ENCODE results near the gene PRKACA. TPM values are rescaled to one million over a fixed set of nuclear protein-coding genes. Genes with fewer than 3 reads are reported as not detected.

Gene PRKACA
- total and polyA plus RNA-seq, 10 of the 15 experiments (the other 5 are each of a cell fraction or from before 2014, with no cell fraction given) = 0.53 to 68.5 (median 11.2) TPM

DNA sequence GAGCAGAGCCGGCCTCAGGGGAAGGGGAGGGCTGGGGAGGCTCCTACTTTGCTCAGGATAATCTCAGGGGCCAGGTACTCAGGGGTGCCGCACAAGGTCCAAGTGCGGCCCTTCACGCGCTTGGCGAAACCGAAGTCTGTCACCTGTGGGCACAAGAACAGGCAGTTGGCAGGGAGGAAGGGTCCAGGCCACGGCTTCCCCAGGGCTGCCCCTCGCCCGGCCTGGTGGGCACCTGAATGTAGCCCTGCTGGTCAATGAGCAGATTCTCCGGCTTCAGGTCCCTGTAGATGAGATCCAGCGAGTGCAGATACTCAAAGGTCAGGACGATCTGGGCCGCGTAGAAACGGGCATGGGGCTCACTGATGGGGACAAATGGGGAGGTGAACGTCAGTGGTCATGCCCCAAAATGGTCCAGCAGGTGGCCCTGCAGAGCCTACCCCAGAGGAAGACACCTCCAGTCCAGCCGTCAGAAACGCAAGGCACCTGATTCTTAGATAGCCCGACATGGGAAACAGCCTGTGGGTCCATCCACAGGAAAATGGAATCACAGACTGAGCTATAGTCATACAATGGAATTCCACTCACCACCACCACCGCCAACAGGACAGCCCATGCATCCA is 19.9 kb downstream of the PRKACA start:
- 89% methylated on average over 21 of the region's 21 CpGs for WGBS (ENCODE audit: insufficient coverage, insufficient replicate concordance, low lambda C conversion rate, missing lambda C conversion rate)

More for the DNA sequence above, 19.9 kb downstream of the PRKACA start:
- no peak for ATAC-seq
- no peaks in the 10 kb centered on the region for H3K4me1 ChIP-seq (ENCODE audit: control insufficient read depth, insufficient read depth, low read length)
- TF ChIP-seq SREBF1 (IDR thresholded peaks at IDR 0.05; ENCODE audit: low read length) (no peak), LARP7 (IDR thresholded peaks at IDR 0.05) (no peak), SUZ12 (IDR thresholded peaks at IDR 0.05; ENCODE audit: unreplicated experiment) (no peak), KLF5 (IDR thresholded peaks at IDR 0.05; ENCODE audit: partially characterized antibody) (no peak), ETV6 (conservative IDR thresholded peaks at IDR 0.05 in 1 of 2, IDR thresholded peaks at IDR 0.05 in 1 of 2; ENCODE audit: borderline replicate concordance in 1 of 2, low read depth in 1 of 2) (no peak)
- TF ChIP-seq, protein P1, sequence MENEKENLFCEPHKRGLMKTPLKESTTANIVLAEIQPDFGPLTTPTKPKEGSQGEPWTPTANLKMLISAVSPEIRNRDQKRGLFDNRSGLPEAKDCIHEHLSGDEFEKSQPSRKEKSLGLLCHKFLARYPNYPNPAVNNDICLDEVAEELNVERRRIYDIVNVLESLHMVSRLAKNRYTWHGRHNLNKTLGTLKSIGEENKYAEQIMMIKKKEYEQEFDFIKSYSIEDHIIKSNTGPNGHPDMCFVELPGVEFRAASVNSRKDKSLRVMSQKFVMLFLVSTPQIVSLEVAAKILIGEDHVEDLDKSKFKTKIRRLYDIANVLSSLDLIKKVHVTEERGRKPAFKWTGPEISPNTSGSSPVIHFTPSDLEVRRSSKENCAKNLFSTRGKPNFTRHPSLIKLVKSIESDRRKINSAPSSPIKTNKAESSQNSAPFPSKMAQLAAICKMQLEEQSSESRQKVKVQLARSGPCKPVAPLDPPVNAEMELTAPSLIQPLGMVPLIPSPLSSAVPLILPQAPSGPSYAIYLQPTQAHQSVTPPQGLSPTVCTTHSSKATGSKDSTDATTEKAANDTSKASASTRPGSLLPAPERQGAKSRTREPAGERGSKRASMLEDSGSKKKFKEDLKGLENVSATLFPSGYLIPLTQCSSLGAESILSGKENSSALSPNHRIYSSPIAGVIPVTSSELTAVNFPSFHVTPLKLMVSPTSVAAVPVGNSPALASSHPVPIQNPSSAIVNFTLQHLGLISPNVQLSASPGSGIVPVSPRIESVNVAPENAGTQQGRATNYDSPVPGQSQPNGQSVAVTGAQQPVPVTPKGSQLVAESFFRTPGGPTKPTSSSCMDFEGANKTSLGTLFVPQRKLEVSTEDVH (IDR thresholded peaks at IDR 0.05; ENCODE audit: low read depth, partially characterized antibody) = no peak
- TF ChIP-seq, protein P2, sequence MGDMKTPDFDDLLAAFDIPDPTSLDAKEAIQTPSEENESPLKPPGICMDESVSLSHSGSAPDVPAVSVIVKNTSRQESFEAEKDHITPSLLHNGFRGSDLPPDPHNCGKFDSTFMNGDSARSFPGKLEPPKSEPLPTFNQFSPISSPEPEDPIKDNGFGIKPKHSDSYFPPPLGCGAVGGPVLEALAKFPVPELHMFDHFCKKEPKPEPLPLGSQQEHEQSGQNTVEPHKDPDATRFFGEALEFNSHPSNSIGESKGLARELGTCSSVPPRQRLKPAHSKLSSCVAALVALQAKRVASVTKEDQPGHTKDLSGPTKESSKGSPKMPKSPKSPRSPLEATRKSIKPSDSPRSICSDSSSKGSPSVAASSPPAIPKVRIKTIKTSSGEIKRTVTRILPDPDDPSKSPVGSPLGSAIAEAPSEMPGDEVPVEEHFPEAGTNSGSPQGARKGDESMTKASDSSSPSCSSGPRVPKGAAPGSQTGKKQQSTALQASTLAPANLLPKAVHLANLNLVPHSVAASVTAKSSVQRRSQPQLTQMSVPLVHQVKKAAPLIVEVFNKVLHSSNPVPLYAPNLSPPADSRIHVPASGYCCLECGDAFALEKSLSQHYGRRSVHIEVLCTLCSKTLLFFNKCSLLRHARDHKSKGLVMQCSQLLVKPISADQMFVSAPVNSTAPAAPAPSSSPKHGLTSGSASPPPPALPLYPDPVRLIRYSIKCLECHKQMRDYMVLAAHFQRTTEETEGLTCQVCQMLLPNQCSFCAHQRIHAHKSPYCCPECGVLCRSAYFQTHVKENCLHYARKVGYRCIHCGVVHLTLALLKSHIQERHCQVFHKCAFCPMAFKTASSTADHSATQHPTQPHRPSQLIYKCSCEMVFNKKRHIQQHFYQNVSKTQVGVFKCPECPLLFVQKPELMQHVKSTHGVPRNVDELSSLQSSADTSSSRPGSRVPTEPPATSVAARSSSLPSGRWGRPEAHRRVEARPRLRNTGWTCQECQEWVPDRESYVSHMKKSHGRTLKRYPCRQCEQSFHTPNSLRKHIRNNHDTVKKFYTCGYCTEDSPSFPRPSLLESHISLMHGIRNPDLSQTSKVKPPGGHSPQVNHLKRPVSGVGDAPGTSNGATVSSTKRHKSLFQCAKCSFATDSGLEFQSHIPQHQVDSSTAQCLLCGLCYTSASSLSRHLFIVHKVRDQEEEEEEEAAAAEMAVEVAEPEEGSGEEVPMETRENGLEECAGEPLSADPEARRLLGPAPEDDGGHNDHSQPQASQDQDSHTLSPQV (IDR thresholded peaks at IDR 0.05) = no peak
- ChIA-PET RAD21 (ENCODE audit: unreplicated experiment) (no interaction called here), SMC1A (ENCODE audit: uncharacterized antibody, unreplicated experiment) (no interaction called here), CTCF (no interaction called here), POLR2A (no interaction called here)
- H2AFZ ChIP-seq (ENCODE audit: control insufficient read depth, low read depth, low read length) = no peak overlapping the region
- peaks cover 2% of the 10 kb centered on the region; the same call in 1 of the 3 replicates for H3K9me3 ChIP-seq (replicated peaks; ENCODE audit: control insufficient read depth, insufficient read depth, low read length)
- no peak overlapping the region for H3K9ac ChIP-seq (ENCODE audit: control insufficient read depth, insufficient read depth, low read length)
- H4K20me1 ChIP-seq (ENCODE audit: control insufficient read depth, insufficient read depth) = no peaks in the 10 kb centered on the region
- BruUV-seq (replicated peaks) = no TSS peak
- no peak overlapping the region for H3K4me2 ChIP-seq (ENCODE audit: control insufficient read depth, insufficient read depth)
- FAIRE-seq = no peak
- H3K4me3 ChIP-seq = no peak overlapping the region
- H3K27me3 ChIP-seq (replicated peaks in 1 of 2; ENCODE audit: control insufficient read depth in 2 of 2, insufficient read depth in 2 of 2, low read length in 1 of 2) = no peaks in the 10 kb centered on the region
- in situ Hi-C loops (cut with MboI) (no loop called here), intact Hi-C loops (cut with micrococcal nuclease; ENCODE audit: unreplicated experiment) (no loop called here)
- no peak for DNase-seq (ENCODE audit: low read depth, low spot score)
- H3K79me2 ChIP-seq (ENCODE audit: control insufficient read depth, insufficient read depth, low read length) = no peaks in the 10 kb centered on the region; the same call in 1 of the 2 replicates
- H3K36me3 ChIP-seq (ENCODE audit: control insufficient read depth in 2 of 2, insufficient read depth in 2 of 2, low read length in 1 of 2) = peaks cover 2 to 17% of the 10 kb centered on the region in 2 experiments
- H3K27ac ChIP-seq (ENCODE audit: control insufficient read depth, insufficient read depth) = no peak overlapping the region

All from GM12878 (cell line).